ENCODE data around the gene UBE3B. TPM values are rescaled to one million over a fixed set of nuclear protein-coding genes. Genes with fewer than 3 reads are reported as not detected.
A peak's percentile ranks its signal among the peaks of the same experiment; 100 is the strongest.

Gene UBE3B
- total RNA-seq, 1 experiment from 2014 or later: 29.3 TPM

DNA sequence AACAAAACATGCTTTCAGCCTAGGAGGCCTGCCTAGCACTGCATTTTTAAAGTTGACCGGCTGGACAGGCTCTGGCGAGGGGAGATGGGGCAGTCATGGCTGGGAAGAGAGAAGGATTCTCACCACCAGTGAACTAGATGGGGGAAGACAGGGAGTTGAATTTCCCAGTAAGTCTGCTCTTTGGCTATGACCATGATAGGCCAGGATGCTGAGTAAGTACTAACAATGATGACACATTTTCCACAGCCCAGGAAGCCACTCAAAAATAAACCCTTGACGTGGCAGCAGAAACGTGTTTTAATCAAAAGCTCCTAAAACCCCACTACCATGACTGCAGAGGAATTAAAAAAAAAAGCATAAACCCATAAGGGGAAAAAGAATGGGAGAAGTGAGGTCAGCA, 19.3 kb upstream of the UBE3B start:
- H3K27ac Mint-ChIP-seq: peak overlapping the region; percentile 99
- H3K4me3 Mint-ChIP-seq: peak overlapping the region; percentile 51
- no peak for ATAC-seq
- H3K36me3 Mint-ChIP-seq: peaks cover 45% of the 10 kb centered on the region
- TF ChIP-seq HMGXB4 (CRISPR knock-in tag; IDR thresholded peaks at IDR 0.05) (no peak), RELA (CRISPR knock-in tag; IDR thresholded peaks at IDR 0.05; ENCODE audit: borderline replicate concordance) (no peak), SMAD4 (CRISPR knock-in tag; IDR thresholded peaks at IDR 0.05) (no peak), CREM (CRISPR knock-in tag; IDR thresholded peaks at IDR 0.05) (no peak), ZNF232 (CRISPR knock-in tag; IDR thresholded peaks at IDR 0.05) (no peak)
- TF ChIP-seq, protein P1, sequence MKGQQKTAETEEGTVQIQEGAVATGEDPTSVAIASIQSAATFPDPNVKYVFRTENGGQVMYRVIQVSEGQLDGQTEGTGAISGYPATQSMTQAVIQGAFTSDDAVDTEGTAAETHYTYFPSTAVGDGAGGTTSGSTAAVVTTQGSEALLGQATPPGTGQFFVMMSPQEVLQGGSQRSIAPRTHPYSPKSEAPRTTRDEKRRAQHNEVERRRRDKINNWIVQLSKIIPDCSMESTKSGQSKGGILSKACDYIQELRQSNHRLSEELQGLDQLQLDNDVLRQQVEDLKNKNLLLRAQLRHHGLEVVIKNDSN (CRISPR knock-in tag; IDR thresholded peaks at IDR 0.05): no peak
- POLR2A ChIA-PET: interaction anchor here (1.0 to 2.0 kb wide), 3 partner anchors 11 to 23 kb away, joined by 3 to 14 read pairs (median 3); partner anchors contain the start of genes KCTD10 and UBE3B
- CTCF ChIA-PET: interaction anchor here (0.9 to 2.7 kb wide), 5 partner anchors 8 to 64 kb away, joined by 3 to 34 read pairs (median 8); partner anchors contain the start of genes KCTD10 and UBE3B
- DNase-seq (ENCODE audit: low spot score): no peak
- H3K9me3 Mint-ChIP-seq: no peaks in the 10 kb centered on the region
- H3K27me3 Mint-ChIP-seq (ENCODE audit: low read depth): no peaks in the 10 kb centered on the region
- H3K4me1 Mint-ChIP-seq: peaks cover 62% of the 10 kb centered on the region

- Mint-ChIP-seq H3K36me3 (peaks cover 38% of the 10 kb centered on the region), H3K9me3 (no peaks in the 10 kb centered on the region), H3K27me3 (ENCODE audit: low read depth) (no peaks in the 10 kb centered on the region), H3K27ac (peak overlapping the region; percentile 99), H3K4me3 (peak overlapping the region; percentile 51), H3K4me1 (peaks cover 69% of the 10 kb centered on the region)
- CTCF ChIA-PET: interaction anchor here (1.1 to 2.7 kb wide), 4 partner anchors 8 to 31 kb away, joined by 5 to 34 read pairs (median 16); partner anchors contain the start of genes KCTD10 and UBE3B
- POLR2A ChIA-PET: interaction anchor here (1.0 to 2.0 kb wide), 3 partner anchors 11 to 24 kb away, joined by 3 to 14 read pairs (median 3); partner anchors contain the start of genes KCTD10 and UBE3B
- ATAC-seq: peak; percentile 72
- peak; percentile 45 for DNase-seq (ENCODE audit: low spot score)
- TF ChIP-seq, protein P2, sequence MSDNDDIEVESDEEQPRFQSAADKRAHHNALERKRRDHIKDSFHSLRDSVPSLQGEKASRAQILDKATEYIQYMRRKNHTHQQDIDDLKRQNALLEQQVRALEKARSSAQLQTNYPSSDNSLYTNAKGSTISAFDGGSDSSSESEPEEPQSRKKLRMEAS (CRISPR knock-in tag; IDR thresholded peaks at IDR 0.05): peak; percentile 29; the same call in 1 of the 2 replicates
- TF ChIP-seq SMAD4 (CRISPR knock-in tag; IDR thresholded peaks at IDR 0.05) (no peak), ETV6 (CRISPR knock-in tag; IDR thresholded peaks at IDR 0.05) (peak; percentile 82), FOXK1 (CRISPR knock-in tag; IDR thresholded peaks at IDR 0.05) (peak; percentile 90), TEAD1 (CRISPR knock-in tag; IDR thresholded peaks at IDR 0.05) (0 out of 2 replicates have a peak, but pooled peaks have one; percentile 25), ZNF232 (CRISPR knock-in tag; IDR thresholded peaks at IDR 0.05) (no peak), CREM (CRISPR knock-in tag; IDR thresholded peaks at IDR 0.05) (0 out of 2 replicates have a peak, but pooled peaks have one; percentile 35), FOXJ3 (CRISPR knock-in tag; IDR thresholded peaks at IDR 0.05; ENCODE audit: borderline replicate concordance) (no peak), RELA (CRISPR knock-in tag; IDR thresholded peaks at IDR 0.05; ENCODE audit: borderline replicate concordance) (no peak), USF2 (CRISPR knock-in tag; IDR thresholded peaks at IDR 0.05) (peak; percentile 28; the same call in 1 of the 2 replicates)
- TF ChIP-seq, protein P3, sequence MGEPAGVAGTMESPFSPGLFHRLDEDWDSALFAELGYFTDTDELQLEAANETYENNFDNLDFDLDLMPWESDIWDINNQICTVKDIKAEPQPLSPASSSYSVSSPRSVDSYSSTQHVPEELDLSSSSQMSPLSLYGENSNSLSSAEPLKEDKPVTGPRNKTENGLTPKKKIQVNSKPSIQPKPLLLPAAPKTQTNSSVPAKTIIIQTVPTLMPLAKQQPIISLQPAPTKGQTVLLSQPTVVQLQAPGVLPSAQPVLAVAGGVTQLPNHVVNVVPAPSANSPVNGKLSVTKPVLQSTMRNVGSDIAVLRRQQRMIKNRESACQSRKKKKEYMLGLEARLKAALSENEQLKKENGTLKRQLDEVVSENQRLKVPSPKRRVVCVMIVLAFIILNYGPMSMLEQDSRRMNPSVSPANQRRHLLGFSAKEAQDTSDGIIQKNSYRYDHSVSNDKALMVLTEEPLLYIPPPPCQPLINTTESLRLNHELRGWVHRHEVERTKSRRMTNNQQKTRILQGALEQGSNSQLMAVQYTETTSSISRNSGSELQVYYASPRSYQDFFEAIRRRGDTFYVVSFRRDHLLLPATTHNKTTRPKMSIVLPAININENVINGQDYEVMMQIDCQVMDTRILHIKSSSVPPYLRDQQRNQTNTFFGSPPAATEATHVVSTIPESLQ (CRISPR knock-in tag; IDR thresholded peaks at IDR 0.05): no peak
Observed at GRCh38 chr12:109458771-109459208, 18.6 kb upstream of the UBE3B start.

- no peaks in the 10 kb centered on the region for H3K9me3 Mint-ChIP-seq
- H3K4me1 Mint-ChIP-seq: peaks cover 74% of the 10 kb centered on the region
- POLR2A ChIA-PET: interaction anchor here (1.0 to 2.0 kb wide), 2 partner anchors 17 to 25 kb away, joined by 3 to 14 read pairs; partner anchors contain the start of genes KCTD10 and UBE3B
- ATAC-seq (peak; percentile 1; the same call in 1 of the 2 replicates), DNase-seq (ENCODE audit: low spot score) (no peak)
- H3K36me3 Mint-ChIP-seq: peaks cover 33% of the 10 kb centered on the region
- CTCF ChIA-PET: interaction anchor here (2.0 to 2.7 kb wide), 3 partner anchors 18 to 31 kb away, joined by 8 to 34 read pairs (median 24); partner anchors contain the start of genes KCTD10 and UBE3B
- H3K27me3 Mint-ChIP-seq (ENCODE audit: low read depth): no peaks in the 10 kb centered on the region
- H3K4me3 Mint-ChIP-seq: peak overlapping the region; percentile 51
- H3K27ac Mint-ChIP-seq: peak overlapping the region; percentile 99
- TF ChIP-seq SP1 (CRISPR knock-in tag; conservative IDR thresholded peaks at IDR 0.05) (no peak), NFE2L1 (CRISPR knock-in tag; IDR thresholded peaks at IDR 0.05) (no peak), PRRX2 (CRISPR knock-in tag; IDR thresholded peaks at IDR 0.05) (no peak), KAT7 (CRISPR knock-in tag; IDR thresholded peaks at IDR 0.05; ENCODE audit: borderline replicate concordance) (no peak), JAZF1 (CRISPR knock-in tag; IDR thresholded peaks at IDR 0.05) (no peak), CREM (CRISPR knock-in tag; IDR thresholded peaks at IDR 0.05) (no peak), PRDM15 (CRISPR knock-in tag; IDR thresholded peaks at IDR 0.05) (no peak), PREB (CRISPR knock-in tag; IDR thresholded peaks at IDR 0.05; ENCODE audit: borderline replicate concordance) (no peak)
Observed at GRCh38 chr12:109459247-109459646, 18.2 kb upstream of the UBE3B start.
